Endothelial cell of umbilical vein (primary cell): ENCODE results near the gene RHCG. TPM values are rescaled to one million over a fixed set of nuclear protein-coding genes. Genes with fewer than 3 reads are reported as not detected.

Experiments used
- BruUV-seq: library from RNA; stranded (reverse); fragments of 400-500 nt; replicated peaks from 2 replicates; lab custom pipeline; 2021; lab: Mats Ljungman, UMichigan
- CTCF ChIA-PET: fragments of 300-600, 350-600 bp; sonication (Branson Sonifier 250); formaldehyde crosslinking; loops from one replicate; lab custom pipeline; 2021; ENCODE audit warnings: antibody characterized with exemption, inconsistent platforms; lab: Charles Lee
- POLR2A ChIA-PET: fragments of 300-600, 350-600 bp; sonication (Branson Sonifier 250); formaldehyde crosslinking; loops from one replicate; lab custom pipeline; 2021; ENCODE audit warnings: antibody characterized with exemption, inconsistent platforms; lab: Charles Lee
- DNase-seq: peaks from one replicate; pipeline ENCODE4 v3.0.0-alpha.2; 2011; ENCODE audit warnings: low read depth, low spot score
- FAIRE-seq: peaks from 2 replicates; lab custom pipeline; 2011; peaks lifted over from hg19 to GRCh38; lab: Jason Lieb, UNC
- H2AFZ ChIP-seq: 2 replicates; pipeline ENCODE4 v1.6.0; 2012; ENCODE audit warnings: low read depth, low read length, control low read depth, inconsistent platforms
- H3K27ac ChIP-seq: 2 replicates; pipeline ENCODE4 v1.5.1; 2011; ENCODE audit warnings: low read depth, mild to moderate bottlenecking, control low read depth, low read length, moderate library complexity; ENCODE audit not compliant: insufficient read depth
- H3K27me3 ChIP-seq, 2 experiments: 2 replicates each; pipeline versions ENCODE4 v1.6.0 to v1.6.1; 2011; ENCODE audit warnings: low read length in 2 of 2, mixed read lengths in 1 of 2; ENCODE audit not compliant: control insufficient read depth in 2 of 2, insufficient read depth in 2 of 2
- H3K36me3 ChIP-seq, 2 experiments: 2 replicates in 1 of 2; 3 replicates in 1 of 2; pipeline ENCODE4 v1.5.1; 2011; ENCODE audit warnings: low read length in 2 of 2, mild to moderate bottlenecking in 1 of 2, moderate library complexity in 1 of 2; ENCODE audit not compliant: control insufficient read depth in 2 of 2, insufficient read depth in 2 of 2; ENCODE audit errors: extremely low read depth in 1 of 2
- H3K4me1 ChIP-seq: 3 replicates; pipeline ENCODE4 v1.5.1; 2011; ENCODE audit warnings: mild to moderate bottlenecking, low read length; ENCODE audit not compliant: control insufficient read depth, insufficient read depth; ENCODE audit errors: extremely low read depth
- H3K4me2 ChIP-seq: 2 replicates; pipeline ENCODE4 v1.6.1; 2011; ENCODE audit warnings: low read length, control low read depth, mixed read lengths; ENCODE audit not compliant: insufficient read depth
- H3K4me3 ChIP-seq, 3 experiments: fragments of 200-600 bp in 1 of 3; sonication (generic), shearing (Covaris generic) in 1 of 3; replicated peaks in 1 of 3; 2 replicates each; pipeline ENCODE4 v1.5.1; 2011 to 2016; ENCODE audit warnings: control low read depth in 3 of 3, low read length in 3 of 3, mild to moderate bottlenecking in 2 of 3, inconsistent platforms in 1 of 3, low read depth in 1 of 3, moderate library complexity in 1 of 3; ENCODE audit not compliant: insufficient read depth in 1 of 3
- H3K79me2 ChIP-seq: 2 replicates; pipeline ENCODE4 v1.6.0; 2012; ENCODE audit warnings: low read length, inconsistent platforms; ENCODE audit not compliant: control insufficient read depth, insufficient read depth
- H3K9ac ChIP-seq: replicated peaks from 2 replicates; pipeline ENCODE3; 2011; ENCODE audit warnings: low read length, control low read depth; ENCODE audit not compliant: insufficient read depth; ENCODE audit errors: extremely low read depth
- H3K9me1 ChIP-seq: replicated peaks from 3 replicates; pipeline ENCODE4 v1.6.0; 2011; ENCODE audit warnings: mild to moderate bottlenecking, low read length; ENCODE audit not compliant: control insufficient read depth, insufficient read depth; ENCODE audit errors: extremely low read depth
- H3K9me3 ChIP-seq: replicated peaks from 2 replicates; pipeline ENCODE4 v1.5.1; 2012; ENCODE audit warnings: low read length, inconsistent platforms; ENCODE audit not compliant: control insufficient read depth, insufficient read depth
- H4K20me1 ChIP-seq: replicated peaks from 2 replicates; pipeline ENCODE3; 2011; ENCODE audit warnings: mild to moderate bottlenecking, low read length; ENCODE audit not compliant: control insufficient read depth, insufficient read depth; ENCODE audit errors: extremely low read depth
- EZH2 ChIP-seq: IDR thresholded peaks from 2 replicates; pipeline ENCODE4 v1.6.1; 2012; ENCODE audit warnings: borderline replicate concordance, low read depth, mild to moderate bottlenecking, moderate library complexity, low read length, inconsistent platforms; ENCODE audit not compliant: severe bottlenecking
- FOS ChIP-seq: IDR thresholded peaks from 2 replicates; pipeline ENCODE4 v1.6.1; 2011; ENCODE audit warnings: mild to moderate bottlenecking, low read length, moderate library complexity, borderline replicate concordance; ENCODE audit not compliant: insufficient read depth
- GATA2 ChIP-seq: IDR thresholded peaks from 2 replicates; pipeline ENCODE4 v1.7.0; 2011; ENCODE audit warnings: low read depth, mild to moderate bottlenecking, moderate library complexity, mixed read lengths, low read length; ENCODE audit not compliant: insufficient read length, insufficient read depth
- JUN ChIP-seq: IDR thresholded peaks from 2 replicates; pipeline ENCODE4 v1.6.1; 2011; ENCODE audit warnings: borderline replicate concordance, low read depth; ENCODE audit not compliant: insufficient read length, insufficient read depth
- MYC ChIP-seq: IDR thresholded peaks from one replicate; pipeline ENCODE4 v1.6.1; 2011; ENCODE audit warnings: mild to moderate bottlenecking, low read depth, low read length
- POLR2A ChIP-seq: IDR thresholded peaks from 2 replicates; pipeline ENCODE4 v1.6.1; 2012; ENCODE audit warnings: low read depth, mild to moderate bottlenecking, control low read depth, low read length
- POLR2AphosphoS5 ChIP-seq: IDR thresholded peaks from 2 replicates; pipeline ENCODE4 v1.6.1; 2012; ENCODE audit warnings: low read depth, mild to moderate bottlenecking, control low read depth, low read length, moderate library complexity; ENCODE audit not compliant: insufficient read depth
- dilution Hi-C: fragments of 300-500 bp; cut with MboI; formaldehyde crosslinking; loops from one replicate; pipeline ENCODE4 v1.15.0; 2019; ENCODE audit warnings: low sequenced_read_pairs; ENCODE audit not compliant: extremely low pct_ligation_motif_present
- intact Hi-C: fragments of 100-400 bp; cut with micrococcal nuclease; formaldehyde crosslinking; loops from one replicate; pipeline ENCODE4 v1.10.0; 2022
- polyA plus RNA-seq, 4 experiments: library from polyadenylated mRNA; depleted of rRNA in 3 of 4; stranded (reverse) in 3 of 4; unstranded in 1 of 4; fragments of >200 nt; gene quantifications; 2 replicates each; pipeline versions ENCODE4 v1.2.1 to v1.2.3, GENCODE V29; 2011 to 2012; ENCODE audit warnings: missing spikeins in 1 of 4
- total RNA-seq: library from RNA; stranded (reverse); gene quantifications from 2 replicates; pipeline ENCODE4 v1.2.3, GENCODE V29; 2021
- TF ChIP-seq, protein P1 (sequence below): IDR thresholded peaks from 2 replicates; pipeline ENCODE4 v1.6.1; 2011; ENCODE audit not compliant: insufficient read depth, insufficient read length

RHCG gene
- total and polyA plus RNA-seq, 2 donors (not counting 3 experiments of a cell fraction or from before 2014, with no cell fraction given) = not detected

DNA sequence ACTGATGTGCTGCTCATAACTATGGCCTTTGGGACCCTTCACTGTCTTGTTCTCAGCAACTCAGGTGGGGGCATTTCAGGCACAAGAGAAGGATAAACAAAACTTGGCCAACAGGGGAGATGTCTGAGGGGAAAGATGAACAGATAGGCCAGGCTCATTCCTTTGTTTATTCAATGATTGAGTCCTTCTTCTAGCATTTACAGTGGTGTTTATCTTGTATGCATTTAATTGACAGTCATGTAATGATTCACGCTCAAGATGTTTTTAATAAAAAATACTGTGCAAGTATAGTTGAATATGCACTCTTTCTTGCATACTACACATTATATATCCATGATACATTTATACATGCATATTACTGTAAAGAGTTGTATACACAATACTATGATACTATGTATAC lies 44.5 kb downstream of the RHCG start:
- dilution Hi-C loops (no loop called here), intact Hi-C loops (no loop called here)
- Histone ChIP-seq H3K9me3 (no peaks in the 10 kb centered on the region), H3K9me1 (no peaks in the 10 kb centered on the region), H3K36me3 (no peaks in the 10 kb centered on the region), H4K20me1 (no peaks in the 10 kb centered on the region), H3K79me2 (no peaks in the 10 kb centered on the region), H3K27ac (no peak overlapping the region), H3K4me3 (no peak overlapping the region), H3K4me2 (no peak overlapping the region), H3K27me3 (peaks cover 17 to 21% of the 10 kb centered on the region in 2 experiments), H3K4me1 (no peaks in the 10 kb centered on the region), H3K9ac (no peak overlapping the region), H2AFZ (no peak overlapping the region)
- FAIRE-seq = no peak
- POLR2A ChIA-PET = no interaction called here
- TF ChIP-seq POLR2AphosphoS5 (no peak), EZH2 (no peak), MYC (no peak), FOS (no peak), GATA2 (no peak), JUN (no peak), POLR2A (no peak)
- TF ChIP-seq, protein P1, sequence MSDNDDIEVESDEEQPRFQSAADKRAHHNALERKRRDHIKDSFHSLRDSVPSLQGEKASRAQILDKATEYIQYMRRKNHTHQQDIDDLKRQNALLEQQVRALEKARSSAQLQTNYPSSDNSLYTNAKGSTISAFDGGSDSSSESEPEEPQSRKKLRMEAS = no peak
- DNase-seq = no peak
- CTCF ChIA-PET = no interaction called here
- BruUV-seq = no TSS peak
